Measurements from ENCODE around the gene DKK3.

The DKK3 gene

GRCh38 chr11:11976481-11977127, 31.8 kb downstream of the DKK3 start (continued):
- TF ChIP-seq ZNF565 (CRISPR knock-in tag; conservative IDR thresholded peaks at IDR 0.05; ENCODE audit: low read depth): no peak
- no peak for TF ChIP-seq ZNF8 (CRISPR knock-in tag; IDR thresholded peaks at IDR 0.05)
- no peak for TF ChIP-seq ARNTL (CRISPR knock-in tag; IDR thresholded peaks at IDR 0.05; ENCODE audit: borderline replicate concordance, low read depth)
- no peak for TF ChIP-seq CSDC2 (CRISPR knock-in tag; IDR thresholded peaks at IDR 0.05)

- no peak for ATAC-seq
- TF ChIP-seq ZNF70 (CRISPR knock-in tag; IDR thresholded peaks at IDR 0.05) (no peak), BACH2 (CRISPR knock-in tag; IDR thresholded peaks at IDR 0.05; ENCODE audit: borderline replicate concordance) (no peak), ARNTL (CRISPR knock-in tag; IDR thresholded peaks at IDR 0.05; ENCODE audit: borderline replicate concordance, low read depth) (no peak), ISL1 (CRISPR knock-in tag; IDR thresholded peaks at IDR 0.05) (no peak), ZC3H10 (CRISPR knock-in tag; IDR thresholded peaks at IDR 0.05) (no peak), TSHZ2 (CRISPR knock-in tag; IDR thresholded peaks at IDR 0.05) (no peak), CREB5 (CRISPR knock-in tag; IDR thresholded peaks at IDR 0.05; ENCODE audit: low read depth) (no peak), TCF4 (CRISPR knock-in tag; IDR thresholded peaks at IDR 0.05; ENCODE audit: borderline replicate concordance) (no peak), SNAI2 (CRISPR knock-in tag; IDR thresholded peaks at IDR 0.05) (no peak), ESRRG (CRISPR knock-in tag; IDR thresholded peaks at IDR 0.05) (no peak), ZFP3 (CRISPR knock-in tag; IDR thresholded peaks at IDR 0.05) (no peak), PPARA (CRISPR knock-in tag; IDR thresholded peaks at IDR 0.05; ENCODE audit: borderline replicate concordance) (no peak), CSRNP3 (CRISPR knock-in tag; IDR thresholded peaks at IDR 0.05) (no peak), CSDC2 (CRISPR knock-in tag; IDR thresholded peaks at IDR 0.05) (no peak), ZNF8 (CRISPR knock-in tag; IDR thresholded peaks at IDR 0.05) (no peak), POU6F1 (CRISPR knock-in tag; IDR thresholded peaks at IDR 0.05; ENCODE audit: borderline replicate concordance, low read depth) (no peak), RARB (CRISPR knock-in tag; IDR thresholded peaks at IDR 0.05) (no peak)
Observed at GRCh38 chr11:11975201-11976092, 33.0 kb downstream of the DKK3 start.

- no peak; the same call in 2 of the 3 replicates for ATAC-seq
- TF ChIP-seq CSDC2 (CRISPR knock-in tag; IDR thresholded peaks at IDR 0.05) (no peak), ZC3H10 (CRISPR knock-in tag; IDR thresholded peaks at IDR 0.05) (no peak), PPARA (CRISPR knock-in tag; IDR thresholded peaks at IDR 0.05; ENCODE audit: borderline replicate concordance) (no peak), ZFP30 (CRISPR knock-in tag; IDR thresholded peaks at IDR 0.05) (no peak), PATZ1 (CRISPR knock-in tag; IDR thresholded peaks at IDR 0.05; ENCODE audit: borderline replicate concordance) (no peak), ZNF70 (CRISPR knock-in tag; IDR thresholded peaks at IDR 0.05) (no peak), ZFP3 (CRISPR knock-in tag; IDR thresholded peaks at IDR 0.05) (no peak), ZNF565 (CRISPR knock-in tag; conservative IDR thresholded peaks at IDR 0.05; ENCODE audit: low read depth) (no peak), ARNTL (CRISPR knock-in tag; IDR thresholded peaks at IDR 0.05; ENCODE audit: borderline replicate concordance, low read depth) (no peak), TSHZ2 (CRISPR knock-in tag; IDR thresholded peaks at IDR 0.05) (no peak), TCF4 (CRISPR knock-in tag; IDR thresholded peaks at IDR 0.05; ENCODE audit: borderline replicate concordance) (no peak), CSRNP3 (CRISPR knock-in tag; IDR thresholded peaks at IDR 0.05) (no peak), SNAI2 (CRISPR knock-in tag; IDR thresholded peaks at IDR 0.05) (no peak), RARB (CRISPR knock-in tag; IDR thresholded peaks at IDR 0.05) (no peak), GLIS3 (CRISPR knock-in tag; IDR thresholded peaks at IDR 0.05) (no peak)
Observed at GRCh38 chr11:11973866-11974265, 34.6 kb downstream of the DKK3 start.

Data from SK-N-SH treated with all-trans-retinoic acid at 6 μM for 48 hours (cell line).